ENCODE results near the gene ALKBH7.

DNA sequence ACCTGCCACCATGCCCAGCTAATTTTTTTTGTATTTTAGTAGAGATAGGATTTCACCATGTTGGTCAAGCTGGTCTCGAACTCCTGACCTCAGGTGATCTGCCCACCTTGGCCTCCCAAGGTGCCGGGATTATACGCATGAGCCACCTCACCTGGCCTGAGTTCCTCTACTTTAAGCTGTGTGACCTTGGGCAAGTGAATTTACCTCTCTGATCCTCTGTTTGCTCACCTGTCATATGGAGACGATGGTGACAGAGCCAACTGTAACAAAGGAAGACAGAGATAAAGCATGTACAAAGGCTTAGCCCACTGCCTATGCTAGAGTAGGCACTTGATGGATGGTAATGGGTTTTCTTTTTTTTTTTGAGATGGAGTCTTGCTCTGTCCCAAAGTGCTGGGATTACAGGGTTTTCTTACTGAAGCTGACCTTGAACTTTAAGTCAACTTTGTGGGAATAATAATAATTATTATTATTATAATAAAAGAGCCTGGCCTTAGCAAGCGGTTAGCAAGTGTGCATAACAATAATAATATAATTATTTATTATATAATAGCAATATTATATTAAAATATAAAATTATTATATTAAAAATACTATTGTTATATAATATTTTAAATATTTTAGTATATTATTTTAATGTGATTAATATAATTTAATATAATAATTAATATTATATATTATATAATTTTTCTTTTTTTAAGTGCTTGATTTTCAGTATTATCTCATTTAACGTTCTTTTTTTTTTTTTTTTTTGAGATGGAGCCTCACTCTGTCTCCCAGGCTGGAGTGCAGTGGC, 37.9 kb upstream of the ALKBH7 start:
- no peak for TF ChIP-seq ZNF274 (IDR thresholded peaks at IDR 0.05; ENCODE audit: low read depth, low read length)
- no peak for TF ChIP-seq YY1 (IDR thresholded peaks at IDR 0.05; ENCODE audit: insufficient read depth, insufficient read length)
- TF ChIP-seq SUZ12 (IDR thresholded peaks at IDR 0.05; ENCODE audit: extremely low read depth, insufficient read depth, insufficient read length), result no peak
